Endothelial cell of hepatic sinusoid (primary cell): ENCODE data around the gene PAX3.
"Not testable (repeated sequence)": the region's sequence is repeated elsewhere in the genome, so short reads cannot be mapped to it uniquely, and the experiment has no call there.

Source experiments
- in situ Hi-C: cut with HindIII; loops from 2 replicates; pipeline ENCODE4 v1.10.0; 2017; ENCODE audit warnings: low sequenced_read_pairs

PAX3 gene

DNA sequence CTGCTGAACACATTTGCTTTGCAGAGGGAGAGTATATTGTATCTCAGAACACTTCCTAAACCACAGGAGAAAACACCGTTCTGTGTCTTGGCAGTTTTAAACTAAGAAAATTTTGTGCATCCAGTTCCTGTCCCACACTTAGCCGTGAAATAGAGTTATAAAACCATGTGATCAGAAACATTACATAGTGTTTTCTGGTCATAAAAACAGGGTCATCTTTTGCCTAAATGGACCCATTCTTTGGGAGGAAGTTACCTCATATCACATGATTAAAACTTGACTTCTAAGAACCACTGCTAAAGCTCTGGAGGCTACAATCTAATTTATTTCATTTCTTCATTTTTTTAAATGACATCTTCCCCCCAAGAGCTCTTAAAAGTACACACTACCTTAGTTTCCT is 138.7 kb downstream of the PAX3 start:
- in situ Hi-C loops: no loop called here

DNA sequence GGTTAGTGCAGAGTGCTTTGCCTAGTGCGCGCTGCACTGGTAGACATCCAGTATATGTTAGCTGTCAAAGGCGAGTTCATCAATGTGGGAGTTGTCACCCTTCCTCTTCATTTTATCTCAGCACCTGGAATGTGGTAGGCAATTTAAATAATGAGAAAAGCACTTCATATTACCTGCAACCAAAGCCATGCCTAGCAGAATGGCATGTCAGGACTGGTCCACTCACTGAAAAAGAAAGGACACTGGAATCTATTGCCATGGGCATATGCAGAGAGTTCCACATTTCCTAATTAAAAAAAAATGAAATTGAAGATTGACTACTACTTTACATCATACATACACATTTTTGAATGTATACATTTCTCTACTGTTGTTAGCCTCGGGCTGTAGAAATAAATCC is 139.6 kb downstream of the PAX3 start:
- in situ Hi-C loops: no loop called here

GRCh38 chr2:222155003-222155664 is 143.7 kb downstream of the PAX3 start:
- in situ Hi-C loops: not testable (repeated sequence)
